MM.1S (cell line): ENCODE measurements around the gene MPZL1.

ENCODE experiments used
- DNase-seq: peaks from one replicate; pipeline ENCODE4 v3.0.0-alpha.2; 2015
- H2AFZ ChIP-seq: fragments of 300-600 bp; sonication (generic); 2 replicates; pipeline ENCODE4 v1.6.0; 2016; ENCODE audit warnings: antibody characterized with exemption, low read length
- H3F3A ChIP-seq: fragments of 300-600 bp; sonication (generic); 2 replicates; pipeline ENCODE4 v1.6.1; 2016; ENCODE audit warnings: mild to moderate bottlenecking, antibody characterized with exemption, low read length, moderate library complexity, mixed read lengths; ENCODE audit not compliant: insufficient read depth
- H3K27ac ChIP-seq: fragments of 300-600 bp; sonication (generic); 2 replicates; pipeline ENCODE4 v1.5.1; 2016; ENCODE audit warnings: mild to moderate bottlenecking, low read length
- H3K27me3 ChIP-seq: fragments of 300-600 bp; sonication (generic); replicated peaks from 2 replicates; pipeline ENCODE4 v1.6.0; 2016; ENCODE audit warnings: low read length; ENCODE audit not compliant: insufficient read depth
- H3K36me3 ChIP-seq: fragments of 300-600 bp; sonication (generic); replicated peaks from 2 replicates; pipeline ENCODE4 v1.6.1; 2016; ENCODE audit warnings: mild to moderate bottlenecking, low read length, mixed read lengths; ENCODE audit not compliant: insufficient read depth
- H3K4me1 ChIP-seq: fragments of 300-600 bp; sonication (generic); 2 replicates; pipeline ENCODE4 v1.6.1; 2016; ENCODE audit warnings: low read length, mixed read lengths
- H3K4me2 ChIP-seq: fragments of 300-600 bp; sonication (generic); 2 replicates; pipeline ENCODE4 v1.6.0; 2016; ENCODE audit warnings: low read depth, low read length
- H3K4me3 ChIP-seq: fragments of 300-600 bp; sonication (generic); 2 replicates; pipeline ENCODE4 v1.5.1; 2016; ENCODE audit warnings: low read length, mixed read lengths
- H3K79me2 ChIP-seq: fragments of 300-600 bp; sonication (generic); 2 replicates; pipeline ENCODE4 v1.6.1; 2016; ENCODE audit warnings: mixed run types, low read length, mixed read lengths
- H3K9ac ChIP-seq: fragments of 300-600 bp; sonication (generic); 2 replicates; pipeline ENCODE4 v1.6.1; 2016; ENCODE audit warnings: low read length, mixed read lengths
- H3K9me2 ChIP-seq: fragments of 300-600 bp; sonication (generic); replicated peaks from 2 replicates; pipeline ENCODE4 v1.6.1; 2016; ENCODE audit warnings: mild to moderate bottlenecking, low read length, mixed read lengths; ENCODE audit not compliant: insufficient read depth
- H3K9me3 ChIP-seq: fragments of 300-600 bp; sonication (generic); replicated peaks from 2 replicates; pipeline ENCODE4 v1.6.1; 2016; ENCODE audit warnings: mild to moderate bottlenecking, low read length, mixed read lengths; ENCODE audit not compliant: insufficient read depth
- H4K20me1 ChIP-seq: fragments of 300-600 bp; sonication (generic); 2 replicates; pipeline ENCODE4 v1.6.1; 2016; ENCODE audit warnings: mild to moderate bottlenecking, low read length, moderate library complexity, mixed read lengths; ENCODE audit not compliant: insufficient read depth
- EZH2 ChIP-seq: fragments of 300-600 bp; sonication (generic); optimal IDR thresholded peaks from 2 replicates; pipeline ENCODE3; 2017; ENCODE audit warnings: low read depth, mild to moderate bottlenecking, antibody characterized with exemption, low read length, mixed read lengths
- EZH2phosphoT487 ChIP-seq: fragments of 300-600 bp; sonication (generic); IDR thresholded peaks from 2 replicates; pipeline ENCODE4 v1.6.1; 2018; ENCODE audit warnings: antibody characterized with exemption, low read length
- TF ChIP-seq, protein P1 (sequence below): fragments of 300-600 bp; sonication (generic); IDR thresholded peaks from 2 replicates; pipeline ENCODE4 v1.5.1; 2016; ENCODE audit warnings: antibody characterized with exemption, low read length, mixed read lengths

The MPZL1 gene

GRCh38 chr1:167713330-167714081, 8.3 kb upstream of the MPZL1 start:
- Histone ChIP-seq H3K27ac (peak overlapping the region; percentile 75; the same call in 1 of the 2 replicates), H3K36me3 (no peaks in the 10 kb centered on the region), H3K4me3 (peak overlapping the region; percentile 78), H3K9me2 (no peaks in the 10 kb centered on the region), H3K27me3 (no peaks in the 10 kb centered on the region), H3K9ac (peak overlapping the region; percentile 85), H3K4me2 (peak overlapping the region; percentile 96), H3K79me2 (no peaks in the 10 kb centered on the region), H3K9me3 (no peaks in the 10 kb centered on the region), H3K4me1 (peaks cover 25% of the 10 kb centered on the region), H4K20me1 (no peaks in the 10 kb centered on the region), H3F3A (peaks cover 46% of the 10 kb centered on the region), H2AFZ (peak overlapping the region; percentile 99)
- TF ChIP-seq, protein P1, sequence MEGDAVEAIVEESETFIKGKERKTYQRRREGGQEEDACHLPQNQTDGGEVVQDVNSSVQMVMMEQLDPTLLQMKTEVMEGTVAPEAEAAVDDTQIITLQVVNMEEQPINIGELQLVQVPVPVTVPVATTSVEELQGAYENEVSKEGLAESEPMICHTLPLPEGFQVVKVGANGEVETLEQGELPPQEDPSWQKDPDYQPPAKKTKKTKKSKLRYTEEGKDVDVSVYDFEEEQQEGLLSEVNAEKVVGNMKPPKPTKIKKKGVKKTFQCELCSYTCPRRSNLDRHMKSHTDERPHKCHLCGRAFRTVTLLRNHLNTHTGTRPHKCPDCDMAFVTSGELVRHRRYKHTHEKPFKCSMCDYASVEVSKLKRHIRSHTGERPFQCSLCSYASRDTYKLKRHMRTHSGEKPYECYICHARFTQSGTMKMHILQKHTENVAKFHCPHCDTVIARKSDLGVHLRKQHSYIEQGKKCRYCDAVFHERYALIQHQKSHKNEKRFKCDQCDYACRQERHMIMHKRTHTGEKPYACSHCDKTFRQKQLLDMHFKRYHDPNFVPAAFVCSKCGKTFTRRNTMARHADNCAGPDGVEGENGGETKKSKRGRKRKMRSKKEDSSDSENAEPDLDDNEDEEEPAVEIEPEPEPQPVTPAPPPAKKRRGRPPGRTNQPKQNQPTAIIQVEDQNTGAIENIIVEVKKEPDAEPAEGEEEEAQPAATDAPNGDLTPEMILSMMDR: no peak
- TF ChIP-seq EZH2phosphoT487 (no peak), EZH2 (no peak)
- DNase-seq: peak; percentile 40

- peak overlapping the region; percentile 75 for H3K27ac ChIP-seq
Measured at GRCh38 chr1:167714098-167714438, 7.7 kb upstream of the MPZL1 start.

GRCh38 chr1:167714439-167715156, 7.2 kb upstream of the MPZL1 start:
- H3K4me1 ChIP-seq: peaks cover 25% of the 10 kb centered on the region
- H2AFZ ChIP-seq: peak overlapping the region; percentile 99
- peak; percentile 95 for DNase-seq
- H3K27me3 ChIP-seq: no peaks in the 10 kb centered on the region
- H3K79me2 ChIP-seq: no peaks in the 10 kb centered on the region
- TF ChIP-seq EZH2: no peak
- no peak for TF ChIP-seq EZH2phosphoT487
- TF ChIP-seq, protein P1: no peak
- peak overlapping the region; percentile 96 for H3K4me2 ChIP-seq
- H3K9ac ChIP-seq: peak overlapping the region; percentile 85
- no peaks in the 10 kb centered on the region for H3K36me3 ChIP-seq
- H4K20me1 ChIP-seq: no peaks in the 10 kb centered on the region
- no peaks in the 10 kb centered on the region for H3K9me2 ChIP-seq
- no peaks in the 10 kb centered on the region for H3K9me3 ChIP-seq
- peak overlapping the region; percentile 78 for H3K4me3 ChIP-seq
- H3F3A ChIP-seq: peaks cover 46% of the 10 kb centered on the region
- peak overlapping the region; percentile 75 for H3K27ac ChIP-seq

More at GRCh38 chr1:167714098-167714438, 7.7 kb upstream of the MPZL1 start:
- Histone ChIP-seq H3K27me3 (no peaks in the 10 kb centered on the region), H3F3A (peaks cover 46% of the 10 kb centered on the region), H3K36me3 (no peaks in the 10 kb centered on the region), H3K9ac (peak overlapping the region; percentile 85), H3K9me3 (no peaks in the 10 kb centered on the region), H3K79me2 (no peaks in the 10 kb centered on the region), H3K4me3 (peak overlapping the region; percentile 78), H3K4me1 (peaks cover 25% of the 10 kb centered on the region), H3K9me2 (no peaks in the 10 kb centered on the region), H4K20me1 (no peaks in the 10 kb centered on the region), H3K4me2 (peak overlapping the region; percentile 96), H2AFZ (peak overlapping the region; percentile 99)
- TF ChIP-seq, protein P1: no peak
- TF ChIP-seq EZH2 (no peak), EZH2phosphoT487 (no peak)
- peak; percentile 92 for DNase-seq
